Renal cortical epithelial cell (primary cell): ENCODE measurements around the gene TUBB1. TPM values are rescaled to one million over a fixed set of nuclear protein-coding genes. Genes with fewer than 3 reads are reported as not detected.

Source experiments
- total RNA-seq: library from RNA; depleted of rRNA; stranded (reverse); fragments of >200 nt; gene quantifications from 2 replicates; pipeline ENCODE4 v1.2.3, GENCODE V29; 2014

TUBB1 gene
- total RNA-seq, 1 donor from 2014 or later: not detected

Other genes starting within 250 kb of the TUBB1 start
- gene GNAS-AS1, start 168.5 kb upstream of the TUBB1 start, total RNA-seq: under 0.01 and 0.65 TPM in 2 replicates
- gene GNAS, start 166.7 kb upstream of the TUBB1 start, total RNA-seq: 297 and 1,165 TPM in 2 replicates
- 48.4 and 107 TPM in 2 replicates for gene NELFCD, start 38.2 kb upstream of the TUBB1 start, total RNA-seq
- gene CTSZ, start 12.2 kb upstream of the TUBB1 start, total RNA-seq: 244 and 387 TPM in 2 replicates
- 22.2 and 24.7 TPM in 2 replicates for gene ATP5F1E, start 12.9 kb downstream of the TUBB1 start, total RNA-seq
- gene PRELID3B, start 23.4 kb downstream of the TUBB1 start, total RNA-seq: 86.5 and 133 TPM in 2 replicates
- gene ZNF831, start 144.4 kb downstream of the TUBB1 start, total RNA-seq: not detected in 2 replicates